Myometrial cell (primary cell): Measurements from ENCODE around the gene KIR2DL1. TPM values are rescaled to one million over a fixed set of nuclear protein-coding genes. Genes with fewer than 3 reads are reported as not detected.

Source experiments
- total RNA-seq: library from RNA; depleted of rRNA; stranded (reverse); fragments of >200 nt; gene quantifications from 2 replicates; pipeline ENCODE4 v1.2.3, GENCODE V29; 2015

KIR2DL1 gene
- total RNA-seq, result not detected in 2 replicates

DNA sequence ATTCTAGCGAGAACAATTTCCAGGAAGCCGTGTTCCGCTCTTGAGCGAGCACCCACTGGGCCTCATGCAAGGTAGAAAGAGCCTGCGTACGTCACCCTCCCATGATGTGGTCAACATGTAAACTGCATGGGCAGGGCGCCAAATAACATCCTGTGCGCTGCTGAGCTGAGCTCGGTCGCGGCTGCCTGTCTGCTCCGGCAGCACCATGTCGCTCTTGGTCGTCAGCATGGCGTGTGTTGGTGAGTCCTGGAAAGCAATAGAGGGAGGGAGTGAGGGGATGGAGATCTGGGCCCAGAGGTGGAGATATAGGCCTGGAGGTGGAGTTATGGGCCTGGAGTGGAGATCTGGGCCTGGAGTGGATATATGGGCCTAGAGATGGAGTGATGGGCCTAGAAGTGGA lies at the start of gene KIR2DL1:
KIR2DL1 (plus strand) TSS at position 148 of the 400 bp plus-strand sequence; CDS start at position 206, 58 bp downstream.

DNA sequence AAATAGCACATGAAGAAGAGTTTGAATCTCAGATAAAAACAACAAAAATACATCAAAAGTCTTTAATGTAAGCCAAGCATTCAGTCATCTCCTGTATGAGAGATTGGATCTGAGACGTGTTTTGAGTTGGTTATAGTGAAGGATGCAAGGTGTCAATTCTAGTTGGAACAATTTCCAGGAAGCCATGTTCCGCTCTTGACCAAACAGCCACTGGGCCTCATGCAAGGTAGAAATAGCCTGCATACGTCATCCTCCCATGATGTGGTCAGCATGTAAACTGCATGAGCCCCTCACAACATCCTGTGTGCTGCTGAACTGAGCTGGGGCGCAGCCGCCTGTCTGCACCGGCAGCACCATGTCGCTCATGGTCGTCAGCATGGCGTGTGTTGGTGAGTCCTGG lies 45.5 kb upstream of the KIR2DL1 start, which contains the start of gene KIR3DL3:
KIR3DL3 (plus strand) TSS at position 301 of the 400 bp plus-strand sequence; CDS start at position 356, 55 bp downstream.

DNA sequence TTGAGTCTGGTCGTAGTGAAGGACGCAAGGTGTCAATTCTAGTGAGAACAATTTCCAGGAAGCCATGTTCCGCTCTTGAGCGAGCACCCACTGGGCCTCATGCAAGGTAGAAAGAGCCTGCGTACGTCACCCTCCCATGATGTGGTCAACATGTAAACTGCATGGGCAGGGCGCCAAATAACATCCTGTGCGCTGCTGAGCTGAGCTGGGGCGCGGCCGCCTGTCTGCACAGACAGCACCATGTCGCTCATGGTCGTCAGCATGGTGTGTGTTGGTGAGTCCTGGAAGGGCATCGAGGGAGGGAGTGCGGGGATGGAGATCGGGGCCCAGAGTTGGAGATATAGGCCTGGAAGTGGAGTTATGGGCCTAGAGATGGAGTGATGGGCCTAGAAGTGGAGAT lies 31.3 kb upstream of the KIR2DL1 start, which contains the start of gene KIR2DL3:
KIR2DL3 (plus strand) TSS at position 208 of the 400 bp plus-strand sequence; CDS start at position 241, 33 bp downstream.

DNA sequence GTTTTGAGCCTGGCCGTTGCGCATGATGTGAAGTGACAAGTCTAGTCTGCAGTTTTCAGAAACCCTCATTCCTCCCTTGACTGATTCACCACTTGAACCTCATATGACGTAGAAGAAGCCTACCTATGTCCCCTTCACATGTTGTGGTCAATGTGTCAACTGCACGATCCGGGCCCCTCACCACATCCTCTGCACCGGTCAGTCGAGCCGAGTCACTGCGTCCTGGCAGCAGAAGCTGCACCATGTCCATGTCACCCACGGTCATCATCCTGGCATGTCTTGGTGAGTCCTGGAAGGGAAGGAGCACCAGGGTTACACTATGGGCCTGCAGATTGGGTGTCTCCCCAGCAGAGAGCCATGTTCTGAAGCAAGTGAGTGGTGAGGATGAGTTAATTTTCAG lies 33.8 kb downstream of the KIR2DL1 start, which contains the start of gene KIR2DL4:
KIR2DL4 (plus strand) TSS at position 201 of the 400 bp plus-strand sequence; CDS start at position 243, 42 bp downstream.

DNA sequence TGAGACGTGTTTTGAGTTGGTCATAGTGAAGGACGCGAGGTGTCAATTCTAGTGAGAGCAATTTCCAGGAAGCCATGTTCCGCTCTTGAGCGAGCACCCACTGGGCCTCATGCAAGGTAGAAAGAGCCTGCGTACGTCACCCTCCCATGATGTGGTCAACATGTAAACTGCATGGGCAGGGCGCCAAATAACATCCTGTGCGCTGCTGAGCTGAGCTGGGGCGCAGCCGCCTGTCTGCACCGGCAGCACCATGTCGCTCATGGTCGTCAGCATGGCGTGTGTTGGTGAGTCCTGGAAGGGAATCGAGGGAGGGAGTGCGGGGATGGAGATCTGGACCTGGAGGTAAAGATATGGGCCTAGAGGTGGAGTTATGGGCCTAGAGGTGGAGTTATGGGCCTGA lies 46.7 kb downstream of the KIR2DL1 start, which contains the start of gene KIR3DL1:
KIR3DL1 (plus strand) TSS at position 218 of the 400 bp plus-strand sequence.

DNA sequence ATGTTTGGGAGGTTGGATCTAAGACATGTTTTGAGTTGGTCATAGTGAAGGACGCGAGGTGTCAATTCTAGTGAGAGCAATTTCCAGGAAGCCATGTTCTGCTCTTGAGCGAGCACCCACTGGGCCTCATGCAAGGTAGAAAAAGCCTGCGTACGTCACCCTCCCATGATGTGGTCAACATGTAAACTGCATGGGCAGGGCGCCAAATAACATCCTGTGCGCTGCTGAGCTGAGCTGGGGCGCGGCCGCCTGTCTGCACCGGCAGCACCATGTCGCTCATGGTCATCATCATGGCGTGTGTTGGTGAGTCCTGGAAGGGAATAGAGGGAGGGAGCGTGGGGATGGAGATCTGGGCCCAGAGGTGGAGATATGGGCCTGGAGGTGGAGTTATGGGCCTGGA lies 62.9 kb downstream of the KIR2DL1 start, which contains the start of gene KIR2DS4:
KIR2DS4 (plus strand) TSS at position 181 of the 400 bp plus-strand sequence.

Other genes with a start within 250 kb of the KIR2DL1 start
- gene LILRA2, start 196.0 kb upstream of the KIR2DL1 start, total RNA-seq, result not detected in 2 replicates
- not detected in 2 replicates for gene LILRA1, start 176.2 kb upstream of the KIR2DL1 start, total RNA-seq
- not detected in 2 replicates for gene LILRB1, start 139.3 kb upstream of the KIR2DL1 start, total RNA-seq
- gene LILRB4, start 106.8 kb upstream of the KIR2DL1 start, total RNA-seq, result not detected in 2 replicates
- gene KIR3DL3, start 45.4 kb upstream of the KIR2DL1 start, total RNA-seq, result not detected in 2 replicates
- gene KIR2DL3, start 31.3 kb upstream of the KIR2DL1 start, total RNA-seq, result not detected in 2 replicates
- not detected in 2 replicates for gene KIR2DL4, start 33.8 kb downstream of the KIR2DL1 start, total RNA-seq
- not detected in 2 replicates for gene KIR3DL1, start 46.7 kb downstream of the KIR2DL1 start, total RNA-seq
- gene KIR2DS4, start 62.9 kb downstream of the KIR2DL1 start, total RNA-seq, result not detected in 2 replicates
- gene KIR3DL2, start 80.7 kb downstream of the KIR2DL1 start, total RNA-seq, result not detected in 2 replicates
- gene FCAR, start 104.4 kb downstream of the KIR2DL1 start, total RNA-seq, result not detected in 2 replicates
- not detected in 2 replicates for gene NCR1, start 136.4 kb downstream of the KIR2DL1 start, total RNA-seq
- not detected in 2 replicates for gene NLRP7, start 177.7 kb downstream of the KIR2DL1 start, total RNA-seq
- not detected in 2 replicates for gene NLRP2, start 196.6 kb downstream of the KIR2DL1 start, total RNA-seq